Activated CD4-positive, alpha-beta T cell treated with anti-CD3 and anti-CD28 coated beads for 36 hours (primary cell): ENCODE measurements around the gene CUL5. TPM values are rescaled to one million over a fixed set of nuclear protein-coding genes. Genes with fewer than 3 reads are reported as not detected.
A peak's percentile ranks its signal among the peaks of the same experiment; 100 is the strongest.

Experiments
- ATAC-seq: fragments of 200-7000 bp; cut with Tn5 transposase; one replicate; pipeline ENCODE4 v1.10.0; 2021; ENCODE audit warnings: mild to moderate bottlenecking, moderate library complexity
- CTCF ChIA-PET: fragments of 350-600 bp; sonication (Branson Sonifier 250); formaldehyde crosslinking; loops from one replicate; lab custom pipeline; 2021; ENCODE audit warnings: antibody characterized with exemption; lab: Charles Lee
- POLR2A ChIA-PET: fragments of 350-600 bp; sonication (Branson Sonifier 250); formaldehyde crosslinking; loops from one replicate; lab custom pipeline; 2021; ENCODE audit warnings: antibody characterized with exemption, inconsistent platforms; lab: Charles Lee
- DNase-seq: peaks from one replicate; pipeline ENCODE4 v3.0.0-alpha.2; 2020
- H3K27ac Mint-ChIP-seq: one replicate; pipeline ENCODE4 v1.8.0; 2021; ENCODE audit warnings: mixed read lengths
- H3K27me3 Mint-ChIP-seq: one replicate; pipeline ENCODE4 v1.8.0; 2021; ENCODE audit warnings: mixed read lengths
- H3K36me3 Mint-ChIP-seq: one replicate; pipeline ENCODE4 v1.8.0; 2021; ENCODE audit warnings: low read depth, mixed read lengths
- H3K4me1 Mint-ChIP-seq: one replicate; pipeline ENCODE4 v1.8.0; 2021; ENCODE audit warnings: mixed read lengths
- H3K4me3 Mint-ChIP-seq: one replicate; pipeline ENCODE4 v1.8.0; 2021; ENCODE audit warnings: mild to moderate bottlenecking, moderate library complexity, mixed read lengths
- H3K9me3 Mint-ChIP-seq: one replicate; pipeline ENCODE4 v1.8.0; 2021; ENCODE audit warnings: low read depth, mixed read lengths
- intact Hi-C, 2 experiments: fragments of 100-400 bp; cut with DNase I in 1 of 2; cut with micrococcal nuclease in 1 of 2; formaldehyde crosslinking; loops; one replicate each; pipeline versions ENCODE4 v1.14.2 to v1.15.1; 2022 to 2024; cut with DNase I, micrococcal nuclease
- total RNA-seq, 2 experiments: library from RNA; stranded (reverse); gene quantifications; one replicate each; pipeline ENCODE4 v1.2.3, GENCODE V29; 2021

The CUL5 gene
- 10 to 100 TPM; 19.7 to 34.4 TPM for total RNA-seq

DNA sequence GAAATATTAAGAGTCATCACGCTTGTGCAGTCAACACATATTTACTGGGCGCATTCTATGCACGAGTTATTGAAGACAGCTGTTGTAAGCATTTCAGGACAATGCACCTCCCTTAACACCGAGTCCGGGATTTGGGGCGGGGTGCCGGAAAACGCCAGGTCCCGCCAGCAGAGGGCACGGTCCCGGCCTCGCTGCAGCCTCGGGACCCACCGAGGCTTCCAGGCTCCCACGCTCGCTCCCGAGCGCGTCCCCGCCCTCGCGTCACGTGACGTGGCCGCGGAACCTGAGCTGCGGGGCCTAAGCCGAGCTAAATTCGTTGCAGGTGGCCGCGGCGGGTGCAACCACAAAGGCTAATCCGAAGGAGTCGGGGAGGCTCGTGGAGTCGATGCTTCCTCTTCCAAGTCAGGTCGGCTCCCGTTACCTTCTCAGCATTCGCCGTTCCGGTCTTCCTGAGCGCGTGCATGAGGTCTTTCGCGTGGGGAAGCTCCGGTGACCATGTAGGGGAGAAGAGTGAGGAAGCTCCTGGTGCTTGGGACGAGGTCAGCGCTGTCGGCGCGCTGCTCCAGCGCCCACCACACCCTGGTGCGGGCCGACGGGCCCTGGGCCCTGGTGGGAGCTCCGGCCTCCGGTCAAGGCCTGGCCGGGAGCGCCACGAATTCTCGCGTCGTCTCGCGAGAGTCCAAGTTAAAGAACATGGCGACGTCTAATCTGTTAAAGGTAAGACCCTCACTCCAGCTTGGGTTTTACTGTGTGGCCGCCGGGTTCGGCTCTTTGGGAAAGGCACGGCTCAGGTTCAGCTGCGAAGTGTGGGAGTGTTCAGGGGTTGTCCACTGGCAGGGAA is at the start of gene CUL5:
Gene CUL5, plus strand, starts transcription at position 243 of the 841 bp plus-strand sequence. Its CDS starts 451 bp downstream, at position 694.
- Mint-ChIP-seq H3K27me3 (no peaks in the 10 kb centered on the region), H3K27ac (peak within 1 kb of the TSS; percentile 95), H3K36me3 (peaks cover 14% of the 10 kb centered on the region), H3K9me3 (no peaks in the 10 kb centered on the region), H3K4me1 (peaks cover 16% of the 10 kb centered on the region), H3K4me3 (peak within 1 kb of the TSS; percentile 99)
- intact Hi-C loops: loop anchor here (1.0 to 10.0 kb wide), 16 partner anchors 16 to 655 kb away; partner anchors contain the start of genes ACAT1 (in 2 of the 2), C11orf65 (in 2 of the 2), NPAT (in 2 of the 2) and ALKBH8 (in 1 of the 2)
- ChIA-PET POLR2A (interaction anchor here (0.5 to 1.2 kb wide), 4 partner anchors 12 to 656 kb away, joined by 3 to 4 read pairs (median 3); partner anchors contain the start of gene DDX10), CTCF (interaction anchor here (0.6 to 4.7 kb wide), 15 partner anchors 9 to 442 kb away, joined by 3 to 32 read pairs (median 4); no protein-coding TSS in a partner anchor)
- DNase-seq: peak; percentile 95
- peak; percentile 89 for ATAC-seq

DNA sequence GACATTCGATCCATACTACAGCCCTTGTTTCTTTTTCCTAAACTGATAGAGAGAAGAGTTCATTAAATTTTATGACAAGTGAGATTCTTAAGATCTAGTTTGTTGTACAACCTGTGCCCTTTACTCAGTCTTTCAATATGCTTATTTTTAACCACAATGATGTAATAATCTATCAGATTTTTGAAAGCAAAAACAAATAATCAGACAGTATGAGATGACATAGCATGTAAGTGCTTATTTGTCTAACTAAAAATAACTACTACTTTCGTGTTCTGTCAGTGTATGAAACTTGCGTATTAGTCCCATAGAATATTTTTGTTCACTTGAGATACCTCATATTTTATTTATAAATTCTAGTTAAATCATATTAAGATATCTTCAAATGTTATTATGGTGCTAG is 47.2 kb upstream of the CUL5 start:
- intact Hi-C loops: no loop called here
- Mint-ChIP-seq H3K4me3 (no peak overlapping the region), H3K4me1 (no peaks in the 10 kb centered on the region), H3K36me3 (no peaks in the 10 kb centered on the region), H3K9me3 (no peaks in the 10 kb centered on the region), H3K27me3 (peaks cover 12% of the 10 kb centered on the region), H3K27ac (no peak overlapping the region)
- ChIA-PET POLR2A (no interaction called here), CTCF (no interaction called here)
- no peak for ATAC-seq
- no peak for DNase-seq

DNA sequence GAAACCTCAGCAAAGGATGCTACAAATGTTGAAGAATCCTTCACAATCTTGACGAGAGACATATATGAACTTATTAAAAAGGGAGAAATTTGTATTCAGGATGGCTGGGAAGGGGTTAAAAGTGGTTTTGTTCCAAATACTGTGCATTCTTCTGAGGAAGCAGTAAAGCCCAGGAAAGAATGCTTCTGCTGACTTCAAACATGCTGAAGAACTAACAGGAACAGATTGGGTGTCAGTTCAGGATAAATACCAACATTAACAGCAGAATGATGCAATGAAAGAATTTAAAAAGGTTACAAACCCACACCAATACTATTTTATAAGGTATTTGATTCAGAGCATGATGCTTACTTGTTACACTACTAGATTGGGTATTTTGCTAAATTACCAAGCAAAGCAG is 46.5 kb upstream of the CUL5 start:
- intact Hi-C loops: no loop called here
- DNase-seq: no peak
- no peak overlapping the region for H3K27ac Mint-ChIP-seq
- ChIA-PET CTCF (no interaction called here), POLR2A (no interaction called here)
- H3K9me3 Mint-ChIP-seq: no peaks in the 10 kb centered on the region
- no peaks in the 10 kb centered on the region for H3K36me3 Mint-ChIP-seq
- no peaks in the 10 kb centered on the region for H3K4me1 Mint-ChIP-seq
- ATAC-seq: no peak
- peaks cover 7% of the 10 kb centered on the region for H3K27me3 Mint-ChIP-seq
- no peak overlapping the region for H3K4me3 Mint-ChIP-seq

DNA sequence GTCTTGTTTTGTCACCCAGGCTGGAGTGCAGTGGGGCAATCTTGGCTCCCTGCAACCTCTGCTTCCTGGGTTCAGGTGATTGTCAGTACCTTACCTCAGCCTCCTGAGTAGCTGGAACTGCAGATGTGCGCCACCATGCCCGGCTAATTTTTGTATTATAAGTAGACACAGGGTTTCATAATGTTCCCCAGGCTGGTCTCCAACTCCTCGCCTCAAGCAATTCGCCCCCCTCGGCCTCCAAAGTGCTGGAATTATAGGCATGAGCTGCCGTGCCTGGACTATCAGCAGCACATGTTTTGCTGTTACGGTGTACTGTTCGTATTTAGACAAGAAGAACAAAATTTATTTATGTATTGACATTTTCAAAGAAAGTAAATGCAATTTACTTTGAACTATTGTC is 45.6 kb upstream of the CUL5 start:
- no peak overlapping the region for H3K27ac Mint-ChIP-seq
- ATAC-seq: no peak
- H3K36me3 Mint-ChIP-seq: no peaks in the 10 kb centered on the region
- ChIA-PET CTCF (no interaction called here), POLR2A (no interaction called here)
- DNase-seq: no peak
- H3K4me3 Mint-ChIP-seq: no peak overlapping the region
- H3K4me1 Mint-ChIP-seq: no peaks in the 10 kb centered on the region
- intact Hi-C loops: no loop called here
- H3K27me3 Mint-ChIP-seq: peaks cover 5% of the 10 kb centered on the region
- H3K9me3 Mint-ChIP-seq: no peaks in the 10 kb centered on the region

DNA sequence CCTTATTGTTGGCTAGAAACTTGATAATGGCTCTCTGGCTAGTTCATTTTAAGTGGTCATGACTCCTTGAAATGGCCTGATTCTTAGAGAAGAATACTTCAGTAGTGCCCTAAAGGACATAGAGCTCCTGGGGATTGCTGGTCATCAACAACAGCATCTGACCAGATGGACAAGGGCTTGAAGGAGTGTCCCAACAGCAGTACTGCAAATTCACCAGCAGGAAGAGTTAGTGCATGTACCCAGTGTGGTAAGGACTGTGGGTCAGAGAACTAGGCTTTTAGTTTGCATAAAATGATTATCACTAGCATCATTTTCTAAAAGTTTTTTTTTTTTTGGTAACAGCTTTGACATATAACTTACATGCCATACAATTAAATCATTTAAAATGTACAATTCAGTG is 39.5 kb upstream of the CUL5 start:
- Mint-ChIP-seq H3K4me3 (no peak overlapping the region), H3K27me3 (no peaks in the 10 kb centered on the region), H3K4me1 (no peaks in the 10 kb centered on the region), H3K36me3 (no peaks in the 10 kb centered on the region), H3K27ac (no peak overlapping the region), H3K9me3 (no peaks in the 10 kb centered on the region)
- DNase-seq (no peak), ATAC-seq (no peak)
- ChIA-PET CTCF (no interaction called here), POLR2A (no interaction called here)
- intact Hi-C loops: no loop called here

DNA sequence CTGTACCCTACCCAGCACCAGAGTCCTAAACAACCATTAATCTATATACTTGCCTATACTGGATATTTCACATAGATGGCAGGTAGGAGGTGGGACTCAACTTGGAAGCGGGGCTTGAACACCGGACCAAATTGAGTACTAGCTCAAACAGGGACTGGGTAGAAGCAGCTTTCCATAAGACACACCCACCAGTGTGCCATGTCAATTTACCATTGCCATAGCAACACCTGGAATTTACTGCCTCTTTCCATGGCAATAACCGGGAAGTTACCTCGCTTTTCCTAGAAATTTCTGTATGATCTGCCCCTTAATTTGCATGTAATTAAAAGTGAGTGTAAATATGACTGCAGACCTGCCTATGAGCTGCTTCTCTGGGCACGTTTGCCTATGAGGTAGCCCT is 38.6 kb upstream of the CUL5 start:
- no peak for DNase-seq
- Mint-ChIP-seq H3K4me1 (no peaks in the 10 kb centered on the region), H3K36me3 (no peaks in the 10 kb centered on the region), H3K27me3 (no peaks in the 10 kb centered on the region), H3K9me3 (no peaks in the 10 kb centered on the region), H3K4me3 (no peak overlapping the region), H3K27ac (no peak overlapping the region)
- ATAC-seq: no peak
- intact Hi-C loops: no loop called here
- CTCF ChIA-PET: no interaction called here
- POLR2A ChIA-PET: no interaction called here

DNA sequence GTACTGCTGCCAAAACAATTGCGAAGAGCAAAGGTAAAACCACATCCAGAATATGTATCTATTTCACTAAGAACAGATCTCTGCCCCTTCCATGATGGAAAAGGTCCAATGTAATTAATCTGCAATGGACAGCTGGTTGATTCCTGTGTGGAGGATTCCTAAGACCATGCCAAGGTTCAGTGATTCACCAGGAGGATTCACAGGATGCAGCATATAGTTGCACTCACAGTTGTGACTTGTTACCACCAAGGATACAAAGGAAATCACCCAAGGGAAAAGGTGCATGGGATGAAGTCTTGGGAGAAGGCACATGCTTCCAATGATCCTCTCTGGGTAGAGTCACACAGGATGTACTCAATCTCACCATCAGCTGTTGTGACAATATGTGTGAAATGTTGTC is 35.1 kb upstream of the CUL5 start:
- Mint-ChIP-seq H3K36me3 (no peaks in the 10 kb centered on the region), H3K4me3 (no peak overlapping the region), H3K9me3 (no peaks in the 10 kb centered on the region), H3K4me1 (no peaks in the 10 kb centered on the region), H3K27ac (no peak overlapping the region), H3K27me3 (no peaks in the 10 kb centered on the region)
- ATAC-seq (no peak), DNase-seq (no peak)
- CTCF ChIA-PET: interaction anchor here (0.8 to 1.9 kb wide), 2 partner anchors 15 to 39 kb away, joined by 3 to 4 read pairs; no protein-coding TSS in a partner anchor
- POLR2A ChIA-PET: no interaction called here
- intact Hi-C loops: no loop called here

DNA sequence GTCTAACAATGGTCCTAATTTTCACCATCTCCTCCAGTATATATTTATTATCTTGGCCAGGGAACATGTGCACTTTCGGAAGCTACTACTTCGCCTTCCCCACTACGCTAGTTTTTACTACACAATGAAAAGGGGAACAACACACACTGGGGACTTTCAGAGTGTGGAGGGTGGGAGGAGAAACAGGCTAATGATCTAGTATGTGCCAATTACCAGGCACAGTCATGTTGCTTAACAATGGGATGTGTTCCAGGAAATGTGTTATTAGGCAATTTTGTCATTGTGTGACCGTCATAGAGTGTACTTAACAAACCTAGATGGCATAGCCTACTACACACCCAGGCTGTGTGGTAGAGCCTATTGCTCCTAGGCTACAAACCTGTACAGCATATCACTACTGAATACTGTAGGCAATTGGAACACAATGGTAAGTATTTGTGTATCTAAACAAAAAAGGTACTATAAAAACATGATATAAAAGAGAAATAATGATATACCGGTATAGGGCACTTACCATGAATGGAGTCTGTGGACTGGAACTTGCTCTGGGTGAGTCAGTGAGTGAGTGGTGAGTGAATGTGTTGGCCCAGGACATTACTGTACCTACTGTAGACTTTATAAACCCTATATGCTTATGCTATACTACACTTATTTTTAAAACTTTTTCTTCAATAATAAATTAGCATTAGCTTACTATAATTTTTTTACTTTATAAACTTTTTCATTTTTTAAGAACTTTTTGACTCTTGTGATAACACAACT is 20.1 kb upstream of the CUL5 start:
- CTCF ChIA-PET: interaction anchor here (1.1 kb wide), 1 partner anchor 31 kb away, joined by 3 read pairs; no protein-coding TSS in a partner anchor
- POLR2A ChIA-PET: no interaction called here
- intact Hi-C loops: no loop called here

DNA sequence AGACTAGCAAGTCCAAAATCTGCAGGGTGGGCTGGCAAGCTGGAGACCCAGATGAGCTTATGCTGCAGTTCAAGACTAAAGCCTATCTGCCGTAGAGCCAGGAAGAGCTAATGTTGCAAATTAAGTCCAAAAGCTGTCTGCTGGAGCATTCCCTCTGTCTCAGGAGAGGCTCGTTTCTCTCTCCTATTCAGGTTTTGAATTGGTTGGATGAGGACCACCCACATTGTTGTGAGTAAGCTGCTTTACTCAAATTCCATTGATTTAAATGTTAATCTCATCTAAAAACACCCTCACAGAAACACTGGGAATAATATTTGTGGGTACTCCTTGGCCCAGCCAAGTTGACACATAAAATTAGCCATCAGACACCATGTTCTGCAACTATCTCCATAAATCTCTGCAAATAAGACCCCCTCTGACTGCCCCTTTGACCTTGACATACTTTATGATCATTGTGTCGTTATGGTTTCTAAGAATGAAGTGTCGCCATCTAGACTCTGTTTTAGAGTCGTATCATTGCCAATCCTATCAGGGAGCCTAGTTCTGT is 16.8 kb upstream of the CUL5 start:
- no peak for DNase-seq
- Mint-ChIP-seq H3K27ac (no peak overlapping the region), H3K27me3 (peaks cover 3% of the 10 kb centered on the region), H3K36me3 (no peaks in the 10 kb centered on the region), H3K4me3 (no peak overlapping the region), H3K4me1 (no peaks in the 10 kb centered on the region), H3K9me3 (no peaks in the 10 kb centered on the region)
- ATAC-seq: no peak
- intact Hi-C loops: no loop called here
- CTCF ChIA-PET: interaction anchor here (0.6 kb wide), 1 partner anchor 601 kb away, joined by 3 read pairs; the partner anchor contains the start of gene EXPH5
- POLR2A ChIA-PET: no interaction called here

More for the DNA sequence above, 20.1 kb upstream of the CUL5 start:
- no peak overlapping the region for H3K27ac Mint-ChIP-seq
- no peaks in the 10 kb centered on the region for H3K36me3 Mint-ChIP-seq
- ATAC-seq (no peak), DNase-seq (no peak)
- peaks cover 3% of the 10 kb centered on the region for H3K27me3 Mint-ChIP-seq
- H3K9me3 Mint-ChIP-seq: no peaks in the 10 kb centered on the region
- no peak overlapping the region for H3K4me3 Mint-ChIP-seq
- H3K4me1 Mint-ChIP-seq: no peaks in the 10 kb centered on the region

DNA sequence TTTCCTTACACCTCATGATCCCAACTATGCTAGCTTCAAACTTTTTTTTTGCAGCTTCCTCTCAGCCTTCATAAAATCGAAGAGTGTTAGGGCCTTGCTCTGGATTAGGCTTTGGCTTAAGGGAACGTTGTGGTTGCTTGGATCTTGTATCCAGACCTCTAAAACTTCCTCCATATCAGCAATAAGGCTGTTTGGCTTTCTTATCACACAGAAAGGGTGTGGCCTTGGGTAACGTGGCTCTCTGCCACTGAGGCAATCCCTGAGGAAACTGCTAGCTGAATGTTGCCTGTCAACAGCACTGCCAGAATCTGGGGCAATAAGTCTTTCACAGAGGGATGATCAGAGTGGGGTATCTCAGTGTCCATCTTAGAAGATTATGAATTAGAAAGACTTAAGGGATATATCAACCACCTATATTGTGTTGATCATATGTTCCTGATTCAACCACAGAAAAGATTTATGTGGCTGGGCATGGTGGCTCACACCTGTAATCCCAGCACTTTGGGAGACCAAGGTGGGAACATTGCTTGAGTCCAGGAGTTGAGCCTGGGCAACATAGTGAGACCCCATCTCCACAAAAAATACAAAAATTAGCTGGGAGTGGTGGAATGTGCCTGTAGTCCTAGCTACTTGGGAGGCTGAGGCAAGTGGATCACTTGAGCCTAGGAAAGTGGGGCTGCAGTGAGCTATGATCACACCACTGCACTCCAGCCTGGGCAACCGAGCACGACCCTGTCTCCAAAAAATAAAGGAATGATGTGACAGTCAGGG is 12.5 kb upstream of the CUL5 start:
- Mint-ChIP-seq H3K4me3 (no peak overlapping the region), H3K27me3 (peaks cover 3% of the 10 kb centered on the region), H3K4me1 (no peaks in the 10 kb centered on the region), H3K9me3 (no peaks in the 10 kb centered on the region), H3K27ac (no peak overlapping the region), H3K36me3 (no peaks in the 10 kb centered on the region)
- no peak for DNase-seq
- no peak for ATAC-seq
- ChIA-PET CTCF (interaction anchor here (0.9 to 1.2 kb wide), 4 partner anchors 13 to 22 kb away, joined by 3 to 4 read pairs (median 4); partner anchors contain the start of gene CUL5), POLR2A (interaction anchor here (0.6 kb wide), 1 partner anchor 18 kb away, joined by 3 read pairs; no protein-coding TSS in a partner anchor)
- intact Hi-C loops: no loop called here
